HG03565 (cell line): ENCODE data around the gene NBAS.
A peak's percentile ranks its signal among the peaks of the same experiment; 100 is the strongest.

Experiments used
- ATAC-seq: cut with Tn5 transposase; IDR thresholded peaks from one replicate; pipeline ENCODE4 v1.9.1; 2021; ENCODE audit warnings: mild to moderate bottlenecking, moderate library complexity; ENCODE audit not compliant: unreplicated experiment

The NBAS gene

GRCh38 chr2:15152382-15152781, 408.8 kb downstream of the NBAS start:
- no peak for ATAC-seq

- no peak for ATAC-seq
These were observed 412.1 kb downstream of the NBAS start for GRCh38 chr2:15149063-15149462.

- ATAC-seq = no peak
These were observed 413.5 kb downstream of the NBAS start for GRCh38 chr2:15147591-15147990.

- ATAC-seq = no peak
These were observed 414.2 kb downstream of the NBAS start for GRCh38 chr2:15146960-15147359.

GRCh38 chr2:15145919-15146318, 415.2 kb downstream of the NBAS start:
- no peak for ATAC-seq

- ATAC-seq = no peak
These were observed 415.9 kb downstream of the NBAS start for GRCh38 chr2:15145046-15145817.

GRCh38 chr2:15142069-15142689, 419.0 kb downstream of the NBAS start:
- ATAC-seq = peak; percentile 100

GRCh38 chr2:15141211-15141610, 419.9 kb downstream of the NBAS start:
- no peak for ATAC-seq

- no peak for ATAC-seq
These were observed 424.5 kb downstream of the NBAS start for GRCh38 chr2:15136639-15137038.

- no peak for ATAC-seq
These were observed 426.2 kb downstream of the NBAS start for GRCh38 chr2:15134957-15135356.

GRCh38 chr2:15133461-15133860, 427.7 kb downstream of the NBAS start:
- no peak for ATAC-seq

GRCh38 chr2:15128846-15129245, 432.3 kb downstream of the NBAS start:
- no peak for ATAC-seq

GRCh38 chr2:15127876-15128275, 433.3 kb downstream of the NBAS start:
- ATAC-seq = no peak

- no peak for ATAC-seq
These were observed 433.8 kb downstream of the NBAS start for GRCh38 chr2:15127301-15127700.

- no peak for ATAC-seq
These were observed 434.8 kb downstream of the NBAS start for GRCh38 chr2:15126373-15126772.

- no peak for ATAC-seq
These were observed 438.2 kb downstream of the NBAS start for GRCh38 chr2:15122915-15123314.

GRCh38 chr2:15120631-15121030, 440.5 kb downstream of the NBAS start:
- ATAC-seq = no peak

- no peak for ATAC-seq
These were observed 441.4 kb downstream of the NBAS start for GRCh38 chr2:15119722-15120175.

GRCh38 chr2:15117409-15118050, 443.6 kb downstream of the NBAS start:
- ATAC-seq = no peak
